A673 (cell line): ENCODE data around the gene IGSF21. TPM values are rescaled to one million over a fixed set of nuclear protein-coding genes. Genes with fewer than 3 reads are reported as not detected.

Source experiments
- BruUV-seq: library from RNA; stranded (reverse); fragments of 400-500 nt; replicated peaks from 2 replicates; lab custom pipeline; 2021; lab: Mats Ljungman, UMichigan
- CTCF ChIA-PET: fragments of 300-600 bp; sonication (Branson Sonifier 250); formaldehyde crosslinking; loops from one replicate; lab custom pipeline; 2022; ENCODE audit warnings: antibody characterized with exemption; lab: Charles Lee
- POLR2A ChIA-PET: fragments of 300-600 bp; sonication (Branson Sonifier 250); formaldehyde crosslinking; loops from one replicate; lab custom pipeline; 2022; ENCODE audit warnings: antibody characterized with exemption; ENCODE audit not compliant: low non-redundant PET; lab: Charles Lee
- DNase-seq: peaks from one replicate; pipeline ENCODE4 v3.0.0-alpha.2; 2015; ENCODE audit warnings: low spot score
- H3K27ac ChIP-seq: fragments of 200-600 bp; sonication (generic); 2 replicates; pipeline ENCODE4 v1.5.1; 2016; ENCODE audit warnings: mixed run types, low read depth, mild to moderate bottlenecking, mixed read lengths, antibody characterized with exemption, low read length; ENCODE audit not compliant: poor library complexity, severe bottlenecking
- H3K27me3 ChIP-seq: fragments of 200-600 bp; sonication (generic); replicated peaks from 2 replicates; pipeline ENCODE4 v1.6.1; 2017; ENCODE audit warnings: mixed run types, low read depth, mild to moderate bottlenecking, mixed read lengths, antibody characterized with exemption, low read length; ENCODE audit not compliant: insufficient read depth, poor library complexity
- H3K36me3 ChIP-seq: fragments of 200-600 bp; sonication (generic); 2 replicates; pipeline ENCODE4 v1.6.1; 2016; ENCODE audit warnings: mixed run types, mild to moderate bottlenecking, mixed read lengths, antibody characterized with exemption, low read length; ENCODE audit not compliant: insufficient read depth, poor library complexity, severe bottlenecking
- H3K4me1 ChIP-seq: fragments of 200-600 bp; sonication (generic); 2 replicates; pipeline ENCODE4 v1.6.1; 2017; ENCODE audit warnings: mixed run types, mild to moderate bottlenecking, mixed read lengths, antibody characterized with exemption, low read length; ENCODE audit not compliant: insufficient read depth, poor library complexity, severe bottlenecking
- H3K4me3 ChIP-seq: fragments of 200-600 bp; sonication (generic); 2 replicates; pipeline ENCODE4 v1.5.1; 2016; ENCODE audit warnings: low read depth, mixed run types, mild to moderate bottlenecking, mixed read lengths, low read length; ENCODE audit not compliant: poor library complexity, severe bottlenecking
- H3K9me3 ChIP-seq: fragments of 200-600 bp; sonication (generic); 2 replicates; pipeline ENCODE4 v1.6.1; 2016; ENCODE audit warnings: mixed run types, low read depth, mild to moderate bottlenecking, mixed read lengths, antibody characterized with exemption, low read length; ENCODE audit not compliant: poor library complexity, severe bottlenecking
- EZH2 ChIP-seq: fragments of 200-600 bp; sonication (generic); IDR thresholded peaks from 2 replicates; pipeline ENCODE4 v1.6.1; 2017; ENCODE audit warnings: borderline replicate concordance, low read depth, mild to moderate bottlenecking, mixed read lengths, antibody characterized with exemption, low read length; ENCODE audit not compliant: poor library complexity, severe bottlenecking
- intact Hi-C: fragments of 100-400 bp; cut with micrococcal nuclease; formaldehyde crosslinking; loops from one replicate; pipeline ENCODE4 v1.10.0; 2022; ENCODE audit not compliant: unreplicated experiment
- total RNA-seq: library from RNA; stranded (reverse); gene quantifications from 2 replicates; pipeline ENCODE4 v1.2.3, GENCODE V29; 2021
- TF ChIP-seq, protein P1 (sequence below): fragments of 300-800, 200-600 bp; sonication (generic); conservative IDR thresholded peaks from 2 replicates; pipeline ENCODE4 v1.5.1; 2017; ENCODE audit warnings: low read depth, mild to moderate bottlenecking, antibody characterized with exemption, low read length, moderate library complexity, mixed read lengths

IGSF21 gene
- total RNA-seq, 1 experiment from 2014 or later, result 3.2 TPM

DNA sequence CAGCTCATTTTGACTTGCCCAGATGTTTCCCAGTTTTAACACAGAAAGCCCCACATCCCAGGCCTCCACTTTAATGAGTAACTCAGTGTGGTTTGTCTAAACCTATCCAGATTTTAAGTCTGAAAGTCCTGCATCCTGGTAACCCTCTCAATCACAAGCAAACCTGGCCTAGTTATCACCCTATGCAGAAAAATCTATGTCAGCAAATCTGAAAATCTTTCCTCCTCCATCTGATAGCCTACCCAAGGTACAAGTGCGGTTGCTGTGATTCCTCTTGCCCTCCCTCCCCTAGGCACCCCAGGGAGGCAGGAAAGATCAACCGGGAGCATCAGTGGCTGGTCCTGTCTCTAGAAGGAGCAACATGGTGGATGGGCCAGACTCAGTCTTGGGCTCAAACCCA lies 163.7 kb downstream of the IGSF21 start:
- Histone ChIP-seq H3K27me3 (no peaks in the 10 kb centered on the region), H3K4me1 (no peaks in the 10 kb centered on the region), H3K9me3 (no peaks in the 10 kb centered on the region), H3K27ac (no peak overlapping the region), H3K4me3 (no peak overlapping the region), H3K36me3 (no peaks in the 10 kb centered on the region)
- TF ChIP-seq EZH2, result no peak
- TF ChIP-seq, protein P1, sequence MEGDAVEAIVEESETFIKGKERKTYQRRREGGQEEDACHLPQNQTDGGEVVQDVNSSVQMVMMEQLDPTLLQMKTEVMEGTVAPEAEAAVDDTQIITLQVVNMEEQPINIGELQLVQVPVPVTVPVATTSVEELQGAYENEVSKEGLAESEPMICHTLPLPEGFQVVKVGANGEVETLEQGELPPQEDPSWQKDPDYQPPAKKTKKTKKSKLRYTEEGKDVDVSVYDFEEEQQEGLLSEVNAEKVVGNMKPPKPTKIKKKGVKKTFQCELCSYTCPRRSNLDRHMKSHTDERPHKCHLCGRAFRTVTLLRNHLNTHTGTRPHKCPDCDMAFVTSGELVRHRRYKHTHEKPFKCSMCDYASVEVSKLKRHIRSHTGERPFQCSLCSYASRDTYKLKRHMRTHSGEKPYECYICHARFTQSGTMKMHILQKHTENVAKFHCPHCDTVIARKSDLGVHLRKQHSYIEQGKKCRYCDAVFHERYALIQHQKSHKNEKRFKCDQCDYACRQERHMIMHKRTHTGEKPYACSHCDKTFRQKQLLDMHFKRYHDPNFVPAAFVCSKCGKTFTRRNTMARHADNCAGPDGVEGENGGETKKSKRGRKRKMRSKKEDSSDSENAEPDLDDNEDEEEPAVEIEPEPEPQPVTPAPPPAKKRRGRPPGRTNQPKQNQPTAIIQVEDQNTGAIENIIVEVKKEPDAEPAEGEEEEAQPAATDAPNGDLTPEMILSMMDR, result no peak
- DNase-seq, result no peak
- intact Hi-C loops, result no loop called here
- no TSS peak for BruUV-seq
- CTCF ChIA-PET, result no interaction called here
- POLR2A ChIA-PET, result no interaction called here

DNA sequence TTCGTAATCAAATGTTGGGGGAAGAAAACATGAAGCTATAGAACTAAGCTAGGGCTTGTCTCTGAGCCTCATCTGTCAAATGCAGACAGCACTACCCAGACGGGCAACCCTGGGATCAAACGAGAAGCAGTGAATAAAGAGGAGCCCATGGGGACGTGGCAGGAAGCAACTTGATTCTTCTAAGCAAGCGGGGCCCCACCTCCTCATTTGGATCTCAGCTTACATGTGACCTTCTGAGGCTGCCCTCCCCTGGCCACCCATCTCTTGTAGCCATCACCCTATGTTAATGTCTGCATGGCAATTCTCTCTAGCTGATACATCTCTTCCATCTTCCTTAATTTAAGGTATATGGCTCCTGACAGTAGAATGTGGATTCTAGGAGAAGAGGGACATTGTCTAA lies 171.3 kb downstream of the IGSF21 start:
- ChIA-PET CTCF (no interaction called here), POLR2A (no interaction called here)
- no TSS peak for BruUV-seq
- Histone ChIP-seq H3K27ac (no peak overlapping the region), H3K4me3 (no peak overlapping the region), H3K9me3 (no peaks in the 10 kb centered on the region), H3K4me1 (peaks cover 12% of the 10 kb centered on the region), H3K27me3 (no peaks in the 10 kb centered on the region), H3K36me3 (no peaks in the 10 kb centered on the region)
- intact Hi-C loops, result no loop called here
- no peak for DNase-seq
- TF ChIP-seq, protein P1, result no peak
- TF ChIP-seq EZH2, result no peak

DNA sequence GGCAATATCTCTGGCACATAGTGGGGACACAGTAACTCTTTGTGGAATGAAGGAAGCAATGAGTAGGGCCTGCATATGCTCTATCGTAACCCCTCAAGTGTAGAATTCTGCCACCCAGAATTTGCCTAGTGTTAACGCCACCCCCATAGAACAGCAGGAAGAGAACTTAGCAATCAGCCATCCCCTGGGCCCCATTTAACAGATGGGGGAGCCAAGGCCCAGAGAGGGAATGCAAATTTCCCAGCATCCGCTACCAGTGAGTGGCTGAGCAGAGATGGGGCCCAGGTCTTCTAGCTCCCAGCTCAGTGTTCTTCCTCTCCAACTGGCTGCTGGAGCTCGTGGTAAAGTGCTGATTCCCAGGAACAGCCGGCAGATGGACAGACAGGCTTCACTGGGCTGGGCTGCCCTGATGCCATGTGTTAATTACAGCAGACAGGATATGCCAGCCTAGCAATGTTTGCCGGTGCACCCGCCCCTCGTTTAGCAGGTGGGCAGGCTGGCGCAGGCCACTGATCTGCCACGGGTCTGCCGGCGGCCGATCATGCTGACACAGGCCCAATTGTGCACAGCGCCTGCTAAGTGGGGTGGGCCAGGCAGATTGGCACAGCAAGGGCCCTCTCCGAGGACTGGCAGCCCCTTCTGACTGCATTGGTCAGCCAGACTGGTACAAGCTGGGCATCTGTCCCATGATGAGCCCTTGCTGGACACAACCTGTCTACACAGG lies 171.9 kb downstream of the IGSF21 start:
- Histone ChIP-seq H3K27ac (no peak overlapping the region), H3K9me3 (no peaks in the 10 kb centered on the region), H3K4me1 (peaks cover 12% of the 10 kb centered on the region), H3K4me3 (no peak overlapping the region), H3K36me3 (no peaks in the 10 kb centered on the region), H3K27me3 (no peaks in the 10 kb centered on the region)
- no peak for DNase-seq
- no peak for TF ChIP-seq EZH2
- TF ChIP-seq, protein P1, result no peak
- intact Hi-C loops, result no loop called here
- ChIA-PET POLR2A (no interaction called here), CTCF (no interaction called here)
- no TSS peak for BruUV-seq
